Right lobe of liver (tissue), 6 donors: ENCODE data around the gene RAB10. TPM values are rescaled to one million over a fixed set of nuclear protein-coding genes. Genes with fewer than 3 reads are reported as not detected.

Experiments
- ATAC-seq, 4 donors: fragments of 200-7000 bp; cut with Tn5 transposase; one replicate each; pipeline ENCODE4 v1.9.1; 2020; ENCODE audit warnings: mild to moderate bottlenecking in 4 of 4, moderate library complexity in 4 of 4
- DNase-seq, 3 donors: peaks; one replicate each; pipeline ENCODE4 v3.0.0-alpha.2; 2020
- H3K27ac ChIP-seq, 3 donors: fragments of 200-600 bp; one replicate each; pipeline ENCODE4 v1.8.0; 2022
- H3K27me3 ChIP-seq, 2 donors: fragments of 200-600 bp; one replicate each; pipeline ENCODE4 v1.8.0; 2022
- H3K36me3 ChIP-seq, 4 donors: fragments of 200-600 bp; sonication (generic) in 1 of 4; one replicate each; pipeline versions ENCODE4 v1.5.1 to v1.8.0; 2017 to 2022; ENCODE audit warnings: control low read depth in 1 of 4
- H3K4me1 ChIP-seq, 4 donors: fragments of 200-600 bp; sonication (generic) in 1 of 4; one replicate each; pipeline versions ENCODE4 v1.5.1 to v1.8.0; 2017 to 2022; ENCODE audit warnings: control low read depth in 1 of 4
- H3K4me3 ChIP-seq, 3 donors: fragments of 200-600 bp; one replicate each; pipeline ENCODE4 v1.8.0; 2022
- H3K9me3 ChIP-seq, 4 donors: fragments of 200-600 bp; sonication (generic) in 1 of 4; one replicate each; pipeline versions ENCODE4 v1.5.1 to v1.8.0; 2017 to 2022; ENCODE audit warnings: control low read depth in 1 of 4
- POLR2A ChIP-seq: fragments of 450-650 bp; IDR thresholded peaks from one replicate; pipeline ENCODE4 v1.6.1; 2017; ENCODE audit warnings: antibody characterized with exemption, mild to moderate bottlenecking
- WGBS: methylation state at CpG from one replicate; pipeline ENCODE4 v1.1.6; 2018; ENCODE audit warnings: low coverage, low lambda C conversion rate; ENCODE audit not compliant: insufficient coverage; ENCODE audit errors: missing lambda C conversion rate; 5-methylcytosine and 5-hydroxymethylcytosine counted together
- intact Hi-C, 2 donors: fragments of 100-400 bp; cut with DNase I; formaldehyde crosslinking; loops; one replicate each; pipeline versions ENCODE4 v1.11.2 to v1.14.1; 2022
- total RNA-seq, 6 experiments: library from RNA; depleted of rRNA in 2 of 6; stranded (reverse); fragments of >200 nt in 2 of 6; fragmentation: NEBNext Ultra II Directional in 3 of 6; extraction: Animal tissue kit (Norgen Biotek cat#: 25700) in 3 of 6; gene quantifications; one replicate each; pipeline versions ENCODE4 v1.1.0 to v1.2.4, GENCODE V29; 2016 to 2023
- TF ChIP-seq, protein P1 (sequence below), 4 donors: fragments of 200-600 bp in 3 of 4; fragments of 450-650 bp in 1 of 4; IDR thresholded peaks; one replicate each; pipeline versions ENCODE4 v1.5.1 to v1.8.0; 2016 to 2022; ENCODE audit warnings: antibody characterized with exemption in 4 of 4, mild to moderate bottlenecking in 2 of 4
- donor health status: DM: no; HTN: yes; CAD: no.
- donor health status: DM: no; HTN: no; CAD: no.
- donor health status: DM: no; HTN: no; CAD: no.
- donor health status: DM: no; HTN: yes; CAD: no.
- donor health status: DM: no; HTN: yes; CAD: no.

Gene RAB10
- total RNA-seq, 6 experiments from 2014 or later = 41.6 to 95.1 (median 70.6) TPM

DNA sequence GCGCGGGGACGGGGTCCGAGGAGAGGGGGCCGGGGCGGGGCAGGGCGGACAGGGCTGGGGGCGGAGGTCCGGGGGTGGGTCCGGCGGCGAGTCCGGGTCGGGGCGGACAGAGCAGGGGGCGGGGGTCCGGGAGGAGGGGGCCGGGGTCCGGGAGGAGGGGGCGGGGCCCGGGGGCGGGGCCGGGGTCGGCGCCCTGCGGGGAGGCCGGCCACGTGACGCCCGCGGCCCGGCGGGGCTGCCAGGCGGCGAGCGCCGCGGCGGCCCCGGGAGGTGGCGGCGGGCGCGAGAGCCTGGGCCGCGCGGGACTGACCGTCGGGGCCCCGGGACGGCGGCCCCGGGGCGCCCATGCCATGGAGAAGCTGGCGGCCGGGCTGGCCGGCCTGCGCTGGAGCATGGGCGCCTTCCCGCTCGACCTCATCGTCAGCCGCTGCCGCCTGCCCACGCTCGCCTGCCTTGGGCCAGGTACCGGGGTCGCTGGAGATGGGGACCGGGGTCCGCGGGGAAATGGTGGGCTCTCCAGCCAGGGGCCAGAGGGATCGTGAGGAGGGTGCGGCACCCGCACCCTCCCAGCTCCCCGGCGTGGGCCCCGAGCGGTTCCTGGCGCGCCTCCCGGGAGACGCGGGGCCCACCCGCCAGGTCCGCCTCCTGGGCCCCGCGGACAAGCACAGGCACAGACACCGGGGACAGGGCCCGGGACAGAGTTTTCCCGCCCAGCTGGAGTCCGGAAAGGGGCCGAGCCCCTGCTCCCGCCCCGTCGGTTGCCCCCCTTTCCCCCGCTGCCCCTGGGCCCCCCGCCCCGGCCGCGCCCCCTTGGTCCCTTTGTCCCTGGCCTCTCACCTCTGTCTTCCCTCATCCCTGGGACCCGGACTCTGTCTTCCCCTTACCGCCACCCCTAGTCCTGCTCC lies 139.2 kb downstream of the RAB10 start, which contains the start of gene GAREM2:
Gene GAREM2, plus strand, starts transcription at position 218 of the 905 bp plus-strand sequence. Its CDS starts 133 bp downstream, at position 351.
- no peak for TF ChIP-seq POLR2A
- TF ChIP-seq, protein P1, sequence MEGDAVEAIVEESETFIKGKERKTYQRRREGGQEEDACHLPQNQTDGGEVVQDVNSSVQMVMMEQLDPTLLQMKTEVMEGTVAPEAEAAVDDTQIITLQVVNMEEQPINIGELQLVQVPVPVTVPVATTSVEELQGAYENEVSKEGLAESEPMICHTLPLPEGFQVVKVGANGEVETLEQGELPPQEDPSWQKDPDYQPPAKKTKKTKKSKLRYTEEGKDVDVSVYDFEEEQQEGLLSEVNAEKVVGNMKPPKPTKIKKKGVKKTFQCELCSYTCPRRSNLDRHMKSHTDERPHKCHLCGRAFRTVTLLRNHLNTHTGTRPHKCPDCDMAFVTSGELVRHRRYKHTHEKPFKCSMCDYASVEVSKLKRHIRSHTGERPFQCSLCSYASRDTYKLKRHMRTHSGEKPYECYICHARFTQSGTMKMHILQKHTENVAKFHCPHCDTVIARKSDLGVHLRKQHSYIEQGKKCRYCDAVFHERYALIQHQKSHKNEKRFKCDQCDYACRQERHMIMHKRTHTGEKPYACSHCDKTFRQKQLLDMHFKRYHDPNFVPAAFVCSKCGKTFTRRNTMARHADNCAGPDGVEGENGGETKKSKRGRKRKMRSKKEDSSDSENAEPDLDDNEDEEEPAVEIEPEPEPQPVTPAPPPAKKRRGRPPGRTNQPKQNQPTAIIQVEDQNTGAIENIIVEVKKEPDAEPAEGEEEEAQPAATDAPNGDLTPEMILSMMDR (IDR thresholded peaks at IDR 0.05) = no peak
- Histone ChIP-seq H3K9me3 (no peaks in the 10 kb centered on the region), H3K4me3 (peak within 1 kb of the TSS in 1 of 3 donors; percentile 39), H3K4me1 (peaks cover 0 to 7% (median 0%) of the 10 kb centered on the region in 4 donors), H3K27ac (no peak within 1 kb of the TSS), H3K36me3 (no peaks in the 10 kb centered on the region), H3K27me3 (no peaks in the 10 kb centered on the region)
- DNase-seq = peak in 1 of 3 donors; percentile 43
- peak; percentile 3 to 39 (median 24) for ATAC-seq
- 6% methylated on average over 7 of the region's 102 CpGs for WGBS
- intact Hi-C loops = no loop called here

DNA sequence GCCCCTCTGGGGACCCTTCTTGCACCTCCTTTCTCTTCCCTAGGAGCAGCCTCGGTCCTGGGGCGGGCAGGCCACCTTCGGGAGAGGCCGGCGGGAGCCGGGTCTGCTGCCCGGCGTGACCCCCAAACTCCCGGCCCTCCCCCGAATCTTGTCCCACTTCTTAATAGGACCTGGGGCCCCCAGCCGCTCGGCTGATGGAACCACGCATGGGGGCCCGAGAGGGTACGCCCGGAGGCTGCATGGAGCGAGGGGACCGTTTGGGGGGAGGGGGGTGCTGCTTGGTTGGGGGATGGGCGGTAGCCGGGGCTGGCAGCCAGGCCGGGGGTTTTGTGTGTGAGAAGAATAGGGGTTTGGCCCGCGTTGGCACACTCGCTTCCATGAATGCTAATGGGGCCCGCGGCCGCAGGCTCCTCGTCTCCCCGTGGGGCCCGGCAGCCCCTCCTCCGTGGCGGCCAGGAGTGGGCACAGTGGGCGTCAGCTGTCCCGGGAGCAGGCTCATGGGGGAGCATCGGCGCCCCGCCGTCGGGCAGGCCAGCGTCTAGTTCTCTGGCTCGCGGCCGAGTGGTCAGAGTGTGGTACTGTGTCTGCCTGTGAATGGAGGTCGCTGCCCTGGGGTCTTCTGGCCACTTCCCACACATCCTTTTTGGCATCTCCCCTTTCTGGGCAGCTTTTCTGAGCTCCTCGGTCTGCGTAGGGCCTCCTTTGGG lies 140.0 kb downstream of the RAB10 start:
- DNase-seq (peak in 1 of 3 donors; percentile 41), ATAC-seq (no peak)
- whole genome bisulfite sequencing = 14% methylated on average over 21 of the region's 46 CpGs
- H3K27me3 ChIP-seq = no peaks in the 10 kb centered on the region
- H3K4me3 ChIP-seq = no peak overlapping the region
- H3K36me3 ChIP-seq = no peaks in the 10 kb centered on the region
- H3K4me1 ChIP-seq = peaks cover 0 to 7% (median 0%) of the 10 kb centered on the region in 4 donors
- TF ChIP-seq POLR2A = no peak
- TF ChIP-seq, protein P1 (IDR thresholded peaks at IDR 0.05) = no peak
- intact Hi-C loops = no loop called here
- no peak overlapping the region for H3K27ac ChIP-seq
- H3K9me3 ChIP-seq = no peaks in the 10 kb centered on the region

DNA sequence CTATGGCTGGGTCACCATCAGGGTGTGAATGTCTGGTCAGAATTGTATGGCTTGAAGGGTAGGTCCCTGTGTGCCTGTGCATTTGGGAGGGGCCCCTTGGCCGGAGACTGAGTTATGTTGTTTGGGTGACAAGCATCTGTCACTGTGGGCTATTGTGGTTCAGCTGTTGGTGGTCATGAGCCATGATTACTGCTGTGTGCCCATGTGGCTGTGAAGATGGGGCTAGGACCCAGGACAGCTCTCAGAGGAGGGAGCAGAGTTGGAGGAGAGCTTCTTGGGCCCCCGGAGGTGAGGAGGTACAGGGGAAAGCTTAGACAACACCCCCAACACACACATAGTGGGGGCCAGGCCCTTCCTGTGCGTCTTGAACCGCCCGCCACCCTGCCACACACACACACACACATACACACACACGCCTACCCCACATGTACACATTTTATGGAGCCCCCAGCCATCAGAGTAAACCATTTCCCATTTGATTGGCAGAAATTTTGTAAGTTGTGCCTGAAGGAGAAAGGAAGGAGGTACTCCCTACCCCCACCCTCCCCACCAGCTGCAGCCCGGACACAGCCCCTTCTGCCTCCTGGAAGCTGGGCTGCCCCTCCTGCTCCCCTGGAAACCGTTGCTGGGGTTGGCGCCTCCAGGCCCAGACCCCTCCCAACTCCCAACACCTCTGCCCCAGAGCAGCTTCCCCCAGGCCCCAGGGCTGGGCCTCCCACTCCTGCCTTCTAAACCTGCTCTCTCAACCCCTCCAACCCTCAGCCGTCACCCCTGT lies 141.0 kb downstream of the RAB10 start:
- no peaks in the 10 kb centered on the region for H3K27me3 ChIP-seq
- no peak for TF ChIP-seq POLR2A
- TF ChIP-seq, protein P1 (IDR thresholded peaks at IDR 0.05) = no peak
- H3K27ac ChIP-seq = no peak overlapping the region
- no peaks in the 10 kb centered on the region for H3K9me3 ChIP-seq
- intact Hi-C loops = no loop called here
- H3K4me1 ChIP-seq = peaks cover 0 to 7% (median 0%) of the 10 kb centered on the region in 4 donors
- H3K36me3 ChIP-seq = no peaks in the 10 kb centered on the region
- 71% methylated on average over 7 of the region's 10 CpGs for WGBS
- DNase-seq (no peak), ATAC-seq (no peak)
- no peak overlapping the region for H3K4me3 ChIP-seq

DNA sequence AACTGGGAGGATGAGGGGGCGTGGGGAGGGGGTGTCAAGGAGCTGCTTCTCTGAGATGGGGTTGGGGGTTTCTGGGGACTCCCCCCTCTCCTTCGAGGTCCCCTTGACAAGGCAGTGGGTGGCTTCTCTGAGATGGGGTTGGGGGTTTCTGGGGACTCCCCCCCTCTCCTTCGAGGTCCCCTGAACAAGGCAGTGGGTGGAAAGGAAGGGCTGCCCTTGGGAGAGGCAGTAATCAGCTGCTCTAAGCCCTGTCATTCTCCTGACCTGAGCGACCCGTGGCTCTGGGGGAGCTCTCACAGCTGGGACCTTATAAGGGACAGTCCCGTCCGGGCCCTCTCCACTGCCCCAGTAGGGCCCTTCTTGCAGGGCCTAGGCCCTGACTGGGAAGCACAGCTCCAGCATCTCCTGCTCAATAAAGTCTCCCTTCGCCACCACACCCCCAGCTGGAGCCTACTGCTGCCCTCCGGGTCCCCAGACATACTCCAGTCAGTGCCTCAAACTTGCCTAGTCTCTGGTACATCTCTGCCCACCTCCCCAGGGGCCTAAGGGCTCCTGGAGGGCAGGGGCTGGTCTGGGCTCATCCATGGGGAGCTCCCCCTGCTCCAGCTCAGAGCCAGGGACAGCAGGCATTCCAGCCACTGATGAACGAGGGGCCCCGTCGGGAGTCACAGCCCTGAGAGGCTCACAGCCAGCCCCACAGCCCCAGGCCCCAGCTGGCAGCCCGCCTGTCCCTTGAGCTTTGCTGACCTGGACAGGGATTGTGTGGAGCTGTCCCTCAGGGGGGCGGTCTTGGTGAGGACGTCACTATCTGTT lies 141.8 kb downstream of the RAB10 start:
- peaks cover 0 to 7% (median 0%) of the 10 kb centered on the region in 4 donors for H3K4me1 ChIP-seq
- H3K9me3 ChIP-seq = no peaks in the 10 kb centered on the region
- ATAC-seq (no peak), DNase-seq (peak in 1 of 3 donors; percentile 39)
- intact Hi-C loops = no loop called here
- no peak overlapping the region for H3K27ac ChIP-seq
- H3K27me3 ChIP-seq = no peaks in the 10 kb centered on the region
- no peaks in the 10 kb centered on the region for H3K36me3 ChIP-seq
- no peak for TF ChIP-seq POLR2A
- TF ChIP-seq, protein P1 (IDR thresholded peaks at IDR 0.05) = no peak
- no peak overlapping the region for H3K4me3 ChIP-seq
- 57% methylated on average over 3 of the region's 15 CpGs for WGBS
